NCI-H2171 (cell line): ENCODE results near the gene HOXD11.

Experiments used
- DNase-seq: peaks from one replicate; lab custom pipeline; 2025; lab: John Stamatoyannopoulos, UW

The HOXD11 gene

GRCh38 chr2:176105730-176106580 lies 1.1 kb upstream of the HOXD11 start:
- DNase-seq = no peak

DNA sequence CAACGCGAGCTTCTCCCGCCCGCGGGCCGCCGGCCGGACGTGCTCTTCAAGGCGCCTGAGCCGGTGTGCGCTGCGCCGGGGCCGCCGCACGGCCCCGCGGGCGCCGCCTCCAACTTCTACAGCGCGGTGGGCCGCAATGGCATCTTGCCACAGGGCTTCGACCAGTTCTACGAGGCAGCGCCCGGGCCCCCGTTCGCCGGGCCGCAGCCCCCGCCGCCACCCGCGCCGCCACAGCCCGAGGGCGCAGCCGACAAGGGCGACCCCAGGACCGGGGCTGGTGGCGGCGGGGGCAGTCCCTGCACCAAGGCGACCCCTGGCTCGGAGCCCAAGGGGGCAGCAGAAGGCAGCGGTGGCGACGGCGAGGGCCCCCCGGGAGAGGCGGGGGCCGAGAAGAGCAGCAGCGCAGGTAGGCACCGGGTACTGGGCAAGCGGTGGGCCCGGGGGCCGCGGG lies 676 bp downstream of the HOXD11 start:
- no peak for DNase-seq

GRCh38 chr2:176109192-176109901 lies 2.3 kb downstream of the HOXD11 start:
- DNase-seq = no peak

DNA sequence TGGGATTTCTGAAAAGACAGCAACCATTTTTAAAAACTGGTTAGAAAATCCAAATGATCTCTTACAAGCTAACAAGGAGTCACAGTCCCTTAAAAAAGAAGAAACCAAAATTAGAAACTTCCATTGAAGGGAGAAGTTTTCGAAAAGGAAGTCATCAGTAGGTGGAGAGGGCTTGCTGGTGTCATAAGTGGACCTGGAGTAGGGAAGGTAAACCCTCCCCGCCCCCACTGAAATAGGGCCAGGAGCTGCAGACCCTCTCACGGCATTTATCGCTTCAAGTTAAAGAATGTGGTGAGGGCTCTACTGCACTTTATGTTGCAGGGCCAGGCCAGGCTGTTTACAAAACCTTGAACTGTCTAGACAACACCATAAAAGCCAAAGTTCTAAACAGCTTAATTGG lies 2.9 kb downstream of the HOXD11 start:
- DNase-seq = no peak

DNA sequence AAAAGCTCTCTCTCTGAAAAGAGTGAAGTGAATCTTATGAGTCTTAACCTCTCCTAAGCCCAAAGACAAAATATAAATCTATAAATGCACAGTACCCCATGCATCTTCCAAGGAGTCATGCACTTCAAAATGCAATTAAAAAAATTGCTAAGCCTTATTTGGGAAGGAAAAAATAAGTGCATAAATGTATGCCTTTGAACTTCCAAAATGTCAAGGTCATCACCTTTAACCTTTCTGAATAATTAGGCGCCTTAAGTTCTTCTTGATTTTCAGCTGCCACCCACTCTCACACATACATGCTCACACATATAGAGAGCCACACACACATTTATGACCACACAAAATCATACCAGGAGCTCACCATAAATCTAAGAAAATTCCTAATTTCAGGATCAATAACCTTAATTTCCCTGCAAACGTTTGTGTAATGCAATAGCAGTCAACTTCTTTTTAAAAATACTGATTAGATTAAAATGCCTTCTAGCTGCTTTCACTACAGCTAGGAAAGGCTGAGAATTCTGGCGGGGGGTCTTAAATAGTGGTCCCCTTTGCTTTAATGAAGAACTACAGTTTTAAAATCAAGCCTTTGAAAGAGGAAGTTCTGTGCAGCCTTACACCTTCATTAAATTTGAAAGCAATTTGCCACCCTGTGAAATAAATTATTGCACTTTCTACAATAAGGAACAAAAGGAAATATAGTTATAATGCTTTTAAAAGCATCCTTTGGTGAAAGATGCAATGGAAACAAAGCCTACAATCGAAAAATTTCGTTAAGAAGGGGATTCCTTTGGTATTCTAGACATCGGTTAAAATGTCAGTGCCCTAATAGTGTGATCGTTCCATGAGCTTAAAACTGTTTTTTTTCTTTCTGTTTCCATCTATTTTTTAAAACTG lies 3.6 kb downstream of the HOXD11 start:
- DNase-seq = no peak

DNA sequence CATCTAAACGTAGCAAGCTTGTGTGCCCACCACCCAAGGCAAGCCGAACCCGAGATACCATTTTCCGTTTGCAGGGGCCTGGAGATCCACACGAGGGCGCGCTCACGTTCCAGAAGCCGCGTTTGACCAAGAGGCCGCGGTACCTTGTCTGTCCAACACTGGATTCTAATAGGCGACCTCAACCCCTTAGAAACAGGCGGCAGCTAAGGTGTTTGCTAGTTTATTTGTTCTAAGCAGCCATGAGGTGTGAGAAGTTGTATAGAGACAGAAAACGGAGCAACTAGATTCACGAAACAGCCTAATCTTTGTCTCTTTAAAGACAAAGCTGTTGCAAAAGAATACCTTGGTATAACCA lies 4.2 kb downstream of the HOXD11 start:
- peak; percentile 39 for DNase-seq

DNA sequence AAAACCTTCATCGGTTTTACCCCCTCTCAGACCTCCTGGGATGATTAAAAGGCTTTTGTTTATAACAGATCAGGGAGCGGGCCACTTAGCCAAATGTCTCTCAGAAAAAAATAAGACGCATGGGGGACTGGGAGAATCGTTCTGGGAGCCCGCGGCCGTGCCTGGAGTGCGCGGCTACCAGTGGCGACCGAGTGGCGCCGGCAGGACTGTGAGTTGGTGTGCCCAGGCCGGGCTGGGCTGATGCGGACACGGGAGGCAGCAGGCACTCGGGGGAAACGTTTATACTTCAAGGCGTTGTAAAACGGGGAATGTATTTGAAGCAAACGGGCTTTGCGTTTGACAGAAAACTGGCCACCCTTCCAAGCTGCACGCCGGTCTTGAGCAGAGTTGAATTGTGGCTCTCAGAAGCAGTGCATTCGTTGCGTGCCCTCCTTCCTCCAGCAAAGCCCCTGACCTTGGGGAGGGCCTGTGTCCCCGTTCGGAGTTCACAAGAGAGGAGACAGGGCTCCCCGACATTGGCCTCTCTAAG lies 4.8 kb downstream of the HOXD11 start:
- no peak for DNase-seq

DNA sequence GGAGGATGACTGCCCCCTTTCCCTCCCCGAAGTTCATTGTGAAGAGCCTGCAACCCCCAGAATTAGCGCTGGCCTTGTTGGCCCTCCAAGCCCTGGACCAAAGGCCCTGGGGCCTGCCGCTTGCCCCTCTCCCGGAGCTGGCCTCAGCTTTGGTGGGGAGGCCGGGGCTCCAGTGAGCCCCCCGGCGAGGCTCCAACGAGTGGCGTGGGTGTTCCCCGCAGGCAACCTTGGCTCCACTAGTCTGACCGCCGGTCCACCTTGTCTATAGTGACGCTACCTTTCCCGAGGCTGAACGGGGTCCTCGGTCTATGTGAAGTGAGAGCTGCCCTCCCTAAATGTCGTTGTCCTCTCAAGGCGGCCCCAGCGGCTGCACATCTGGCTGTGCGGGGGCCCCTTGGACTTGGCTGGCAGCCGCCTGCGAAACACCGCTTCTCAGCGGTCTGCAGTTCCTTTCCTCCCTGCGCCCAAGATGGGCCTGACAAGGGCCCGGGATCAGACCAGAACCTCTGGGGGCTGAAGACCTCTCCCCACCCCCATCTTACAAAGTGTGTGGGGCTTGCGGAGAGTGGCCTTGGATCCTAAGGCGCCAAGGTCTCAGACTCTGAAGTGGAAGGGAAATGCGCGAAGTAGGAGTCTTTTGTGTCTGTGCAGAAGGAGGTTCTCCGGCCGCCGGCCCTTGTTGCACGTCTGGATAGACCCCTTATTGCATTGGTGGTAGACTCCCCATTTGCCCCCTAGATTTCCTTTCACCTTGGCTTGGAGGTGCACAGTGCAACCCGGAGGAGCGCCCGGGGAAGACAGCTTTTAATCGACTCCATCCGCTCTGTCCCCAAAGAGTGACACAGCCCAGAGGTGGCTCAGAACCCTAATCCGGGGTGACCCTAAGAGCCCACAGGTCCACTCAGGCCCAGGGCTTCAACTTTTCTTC lies 5.6 kb downstream of the HOXD11 start:
- no peak for DNase-seq

- DNase-seq = no peak
Measured at GRCh38 chr2:176114120-176114929, 7.2 kb downstream of the HOXD11 start.

- DNase-seq = no peak
Measured at GRCh38 chr2:176114930-176115625, 8.0 kb downstream of the HOXD11 start.

- no peak for DNase-seq
Measured at GRCh38 chr2:176115883-176116813, 9.1 kb downstream of the HOXD11 start, which contains the start of gene HOXD10. Gene HOXD10, plus strand, starts transcription at chr2:176116778. Its CDS starts 56 bp downstream, at chr2:176116834.

GRCh38 chr2:176117162-176117822 lies 10.2 kb downstream of the HOXD11 start:
- DNase-seq = no peak

DNA sequence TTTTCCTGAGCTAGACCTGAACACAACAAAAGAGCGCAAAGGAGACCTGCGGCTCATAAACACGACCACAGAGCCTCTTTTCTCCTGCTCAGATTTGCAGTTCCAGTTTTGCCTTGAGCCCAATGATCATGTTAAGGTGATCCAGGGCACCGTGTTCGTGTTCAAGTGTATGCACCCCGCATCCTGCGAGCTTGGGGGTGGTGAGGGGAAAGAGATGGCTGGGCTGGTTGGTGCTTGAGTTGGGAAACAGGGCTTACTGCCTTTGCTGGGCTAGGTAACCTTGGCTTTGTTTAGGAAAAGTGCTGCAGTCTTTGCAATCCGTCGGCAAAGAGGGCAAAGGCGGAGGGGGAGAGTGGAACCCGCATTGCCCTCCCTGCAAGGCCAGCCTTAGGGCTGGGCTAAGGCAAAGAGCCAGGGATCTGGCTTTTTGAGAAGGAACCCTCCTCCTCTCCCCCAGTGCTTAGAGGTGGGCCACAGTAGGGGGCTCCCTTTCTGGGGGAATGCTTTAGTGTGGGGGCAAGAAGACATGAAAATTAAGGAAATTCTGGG lies 10.8 kb downstream of the HOXD11 start:
- DNase-seq = no peak

- DNase-seq = no peak
Measured at GRCh38 chr2:176118601-176119339, 11.7 kb downstream of the HOXD11 start.

DNA sequence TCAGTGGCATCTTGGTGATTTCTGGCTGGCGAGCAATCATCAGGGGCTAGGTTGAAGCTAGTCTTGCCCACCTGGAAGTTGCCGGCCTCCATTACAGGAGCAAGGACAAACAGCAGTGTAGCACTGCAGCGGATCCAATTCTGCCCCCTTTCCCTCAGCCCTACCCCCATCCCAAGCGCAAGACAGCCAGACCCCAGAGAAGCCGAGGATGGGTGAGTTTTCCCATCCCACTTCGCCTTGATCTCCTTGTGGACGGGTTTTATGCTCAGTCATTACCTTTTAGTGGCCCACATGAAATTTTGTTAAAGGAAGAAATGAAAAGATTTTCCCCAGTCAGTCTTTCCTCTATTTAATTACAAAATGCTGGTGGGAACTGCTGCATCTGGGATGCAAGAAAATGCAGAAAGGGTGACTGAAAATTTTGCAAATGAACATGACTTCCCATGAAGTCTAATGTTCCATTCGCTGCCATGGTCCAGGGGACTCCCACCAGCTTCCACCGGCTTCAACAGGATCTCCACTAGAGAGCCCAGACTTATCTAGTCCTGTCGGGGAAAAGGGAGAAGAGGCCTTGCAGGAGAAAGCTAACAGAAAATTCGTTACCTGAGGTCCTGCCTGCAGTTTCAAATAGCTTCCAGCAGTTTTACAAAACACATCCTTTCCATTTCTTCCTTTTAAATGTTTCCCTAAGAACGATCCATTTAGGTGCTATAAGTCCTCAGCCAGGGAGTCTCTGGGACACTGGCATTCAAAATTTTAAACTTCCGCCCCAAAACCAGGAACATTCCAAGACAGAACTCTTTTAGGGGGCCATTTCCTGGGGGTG lies 13.5 kb downstream of the HOXD11 start:
- DNase-seq = no peak
